GM21381 (cell line): ENCODE measurements around the gene MYPOP.
A peak's percentile ranks its signal among the peaks of the same experiment; 100 is the strongest.
"Not testable (repeated sequence)": the region's sequence is repeated elsewhere in the genome, so short reads cannot be mapped to it uniquely, and the experiment has no call there.

Source experiments
- ATAC-seq: cut with Tn5 transposase; IDR thresholded peaks from one replicate; pipeline ENCODE4 v1.9.1; 2021; ENCODE audit warnings: mild to moderate bottlenecking, moderate library complexity; ENCODE audit not compliant: unreplicated experiment

Gene MYPOP

GRCh38 chr19:45911291-45911690 is 8.9 kb upstream of the MYPOP start:
- no peak for ATAC-seq

- no peak for ATAC-seq
Measured at GRCh38 chr19:45908956-45909355, 6.5 kb upstream of the MYPOP start.

- ATAC-seq = no peak
Measured at GRCh38 chr19:45906221-45906620, 3.8 kb upstream of the MYPOP start.

- no peak for ATAC-seq
Measured at GRCh38 chr19:45905011-45905410, 2.6 kb upstream of the MYPOP start.

- ATAC-seq = peak; percentile 77
Measured at GRCh38 chr19:45902651-45903625, 525 bp upstream of the MYPOP start.

- no peak for ATAC-seq
Measured at GRCh38 chr19:45901432-45901911, 941 bp downstream of the MYPOP start.

GRCh38 chr19:45900738-45901431 is 1.5 kb downstream of the MYPOP start:
- ATAC-seq = no peak

GRCh38 chr19:45899919-45900589 is 2.4 kb downstream of the MYPOP start:
- no peak for ATAC-seq

GRCh38 chr19:45899253-45899652 is 3.2 kb downstream of the MYPOP start:
- no peak for ATAC-seq

GRCh38 chr19:45897261-45897812 is 5.1 kb downstream of the MYPOP start:
- no peak for ATAC-seq

- ATAC-seq = not testable (repeated sequence)
Measured at GRCh38 chr19:45895983-45896599, 6.3 kb downstream of the MYPOP start.

- ATAC-seq = no peak
Measured at GRCh38 chr19:45895519-45895972, 6.9 kb downstream of the MYPOP start.

- no peak for ATAC-seq
Measured at GRCh38 chr19:45890877-45891276, 11.5 kb downstream of the MYPOP start.

- no peak for ATAC-seq
Measured at GRCh38 chr19:45889210-45889885, 13.1 kb downstream of the MYPOP start.

- no peak for ATAC-seq
Measured at GRCh38 chr19:45887200-45887710, 15.2 kb downstream of the MYPOP start.

- peak; percentile 42 for ATAC-seq
Measured at GRCh38 chr19:45886427-45887199, 15.8 kb downstream of the MYPOP start.

GRCh38 chr19:45885556-45886426 is 16.6 kb downstream of the MYPOP start, which contains the start of gene IRF2BP1:
Gene IRF2BP1 (minus strand): TSS chr19:45886141. CDS start chr19:45885774, 367 bp downstream.
- peak; percentile 48 for ATAC-seq
